GM21576 (cell line): ENCODE measurements around the gene MX2.
"Not testable (repeated sequence)": the region's sequence is repeated elsewhere in the genome, so short reads cannot be mapped to it uniquely, and the experiment has no call there.

Experiments used
- ATAC-seq: cut with Tn5 transposase; IDR thresholded peaks from one replicate; pipeline ENCODE4 v1.9.1; 2021; ENCODE audit warnings: mild to moderate bottlenecking, moderate library complexity; ENCODE audit not compliant: unreplicated experiment

MX2 gene, protein sequence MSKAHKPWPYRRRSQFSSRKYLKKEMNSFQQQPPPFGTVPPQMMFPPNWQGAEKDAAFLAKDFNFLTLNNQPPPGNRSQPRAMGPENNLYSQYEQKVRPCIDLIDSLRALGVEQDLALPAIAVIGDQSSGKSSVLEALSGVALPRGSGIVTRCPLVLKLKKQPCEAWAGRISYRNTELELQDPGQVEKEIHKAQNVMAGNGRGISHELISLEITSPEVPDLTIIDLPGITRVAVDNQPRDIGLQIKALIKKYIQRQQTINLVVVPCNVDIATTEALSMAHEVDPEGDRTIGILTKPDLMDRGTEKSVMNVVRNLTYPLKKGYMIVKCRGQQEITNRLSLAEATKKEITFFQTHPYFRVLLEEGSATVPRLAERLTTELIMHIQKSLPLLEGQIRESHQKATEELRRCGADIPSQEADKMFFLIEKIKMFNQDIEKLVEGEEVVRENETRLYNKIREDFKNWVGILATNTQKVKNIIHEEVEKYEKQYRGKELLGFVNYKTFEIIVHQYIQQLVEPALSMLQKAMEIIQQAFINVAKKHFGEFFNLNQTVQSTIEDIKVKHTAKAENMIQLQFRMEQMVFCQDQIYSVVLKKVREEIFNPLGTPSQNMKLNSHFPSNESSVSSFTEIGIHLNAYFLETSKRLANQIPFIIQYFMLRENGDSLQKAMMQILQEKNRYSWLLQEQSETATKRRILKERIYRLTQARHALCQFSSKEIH

GRCh38 chr21:41361786-41362604, at the start of gene MX2:
Gene MX2 (plus strand): TSS chr21:41362027. CDS start chr21:41376907, 14,880 bp downstream.
- peak; percentile 60 for ATAC-seq

GRCh38 chr21:41313285-41314164, 48.3 kb upstream of the MX2 start:
- ATAC-seq: not testable (repeated sequence)

DNA sequence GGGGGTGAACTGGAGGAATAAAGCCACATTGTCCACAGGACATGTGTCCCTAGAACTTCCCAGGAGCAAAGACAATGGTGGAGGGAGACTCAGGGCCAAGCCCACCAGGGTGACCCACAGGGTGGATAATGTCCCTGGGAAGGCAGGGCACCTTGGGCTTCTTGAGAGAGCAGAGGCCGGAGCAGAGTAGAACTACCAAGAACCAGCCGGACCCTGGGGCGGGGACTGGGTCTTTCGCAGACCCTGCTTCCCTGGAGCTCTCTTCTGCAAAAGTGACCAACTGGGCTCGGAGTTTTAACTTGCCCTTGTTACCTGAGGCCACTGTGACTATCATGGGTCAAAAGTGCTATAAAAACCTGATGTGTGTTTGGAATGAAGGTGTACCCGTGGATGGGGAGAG, 46.1 kb upstream of the MX2 start:
- ATAC-seq: no peak

GRCh38 chr21:41316200-41317062, 45.4 kb upstream of the MX2 start, which contains the start of gene FAM3B:
Gene FAM3B (plus strand): TSS chr21:41316801. CDS start chr21:41316880, 79 bp downstream.
- no peak for ATAC-seq

DNA sequence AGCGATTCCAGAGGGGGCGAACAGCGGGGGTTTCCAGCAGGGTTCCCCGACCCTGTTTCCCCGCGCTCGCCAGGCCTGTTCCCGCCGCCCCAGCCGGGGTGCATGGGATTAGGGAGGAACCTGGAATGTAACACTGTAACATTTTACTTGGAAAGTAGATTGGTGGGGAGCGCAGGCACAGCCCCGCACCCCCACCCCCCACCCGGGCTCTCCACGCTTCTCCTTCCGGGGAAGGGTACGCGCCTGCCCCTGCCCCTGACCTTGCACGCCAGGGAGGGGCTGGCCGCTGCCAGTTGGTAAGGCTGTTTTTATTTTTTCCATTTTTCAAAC, 44.8 kb upstream of the MX2 start:
- no peak for ATAC-seq

DNA sequence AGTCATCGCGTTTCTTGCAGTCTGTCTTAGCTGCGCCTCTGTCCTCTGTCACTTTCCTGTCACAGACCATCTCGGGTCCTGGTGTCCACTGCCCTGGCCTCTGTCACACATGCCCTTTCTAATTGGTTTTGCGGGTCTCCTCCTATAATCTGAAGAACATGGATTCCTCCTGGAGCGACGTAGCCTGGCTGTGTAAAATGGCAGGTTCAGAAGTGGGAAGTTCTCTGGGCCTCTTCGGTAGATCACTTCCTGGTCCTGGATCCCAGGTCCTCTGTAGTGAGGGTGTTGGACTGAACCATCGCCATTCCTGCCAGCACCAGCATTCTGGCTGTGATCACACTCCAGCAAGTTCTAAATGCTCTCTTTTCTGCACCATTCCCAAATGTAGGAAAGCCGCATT, 44.4 kb upstream of the MX2 start:
- no peak for ATAC-seq

DNA sequence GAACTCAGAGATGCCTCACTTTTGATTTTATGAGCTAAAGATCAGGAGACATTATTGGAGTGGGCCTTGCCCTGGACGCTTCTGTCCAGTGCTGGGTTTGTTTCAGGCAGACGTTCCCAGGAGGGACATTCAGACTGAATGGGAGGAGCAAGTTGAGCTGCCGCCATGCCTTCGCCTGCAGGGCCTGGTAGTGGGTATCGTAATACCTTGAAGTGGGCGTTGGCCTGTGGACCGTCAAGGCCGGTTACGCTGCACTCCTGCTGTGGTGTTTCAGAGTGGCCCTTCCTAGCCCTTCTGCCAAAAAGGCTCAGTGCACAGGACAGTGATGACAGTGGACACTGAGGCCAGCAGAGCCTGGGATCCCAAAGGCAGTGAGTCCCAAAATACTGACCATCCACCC, 43.6 kb upstream of the MX2 start:
- ATAC-seq: no peak

GRCh38 chr21:41319273-41319672, 42.6 kb upstream of the MX2 start:
- no peak for ATAC-seq

- no peak for ATAC-seq
Observed at GRCh38 chr21:41321211-41321907, 40.5 kb upstream of the MX2 start.

DNA sequence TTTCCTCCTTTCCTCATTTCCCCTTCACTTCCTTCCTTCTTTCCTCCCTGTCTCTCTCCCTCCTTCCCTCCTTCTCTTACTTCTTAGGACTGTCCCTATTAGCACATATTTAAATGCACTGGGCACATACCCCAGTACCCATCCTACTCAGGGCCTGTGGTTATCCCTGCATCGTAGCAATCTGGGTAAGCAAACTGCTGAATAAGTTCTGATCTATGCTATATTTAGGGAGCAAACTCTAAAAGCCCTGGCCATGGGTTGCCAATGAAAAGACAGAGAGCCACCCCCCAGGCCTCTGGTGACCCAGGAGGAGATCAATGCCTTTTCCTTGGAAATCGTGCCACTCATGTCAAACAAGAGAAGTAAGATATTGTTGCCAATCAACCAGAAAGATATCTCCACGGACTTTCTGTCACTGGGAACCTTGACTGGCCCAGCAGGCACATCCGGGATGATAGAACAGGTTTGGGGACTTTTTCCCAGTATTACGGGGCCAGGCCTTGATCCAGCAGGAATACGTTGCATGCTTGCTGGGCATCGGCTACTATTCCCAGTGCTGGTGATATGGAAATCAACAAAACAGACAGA, 39.8 kb upstream of the MX2 start:
- no peak for ATAC-seq

- ATAC-seq: no peak
Observed at GRCh38 chr21:41322496-41323382, 39.1 kb upstream of the MX2 start.

- ATAC-seq: no peak
Observed at GRCh38 chr21:41325138-41325912, 36.5 kb upstream of the MX2 start.

DNA sequence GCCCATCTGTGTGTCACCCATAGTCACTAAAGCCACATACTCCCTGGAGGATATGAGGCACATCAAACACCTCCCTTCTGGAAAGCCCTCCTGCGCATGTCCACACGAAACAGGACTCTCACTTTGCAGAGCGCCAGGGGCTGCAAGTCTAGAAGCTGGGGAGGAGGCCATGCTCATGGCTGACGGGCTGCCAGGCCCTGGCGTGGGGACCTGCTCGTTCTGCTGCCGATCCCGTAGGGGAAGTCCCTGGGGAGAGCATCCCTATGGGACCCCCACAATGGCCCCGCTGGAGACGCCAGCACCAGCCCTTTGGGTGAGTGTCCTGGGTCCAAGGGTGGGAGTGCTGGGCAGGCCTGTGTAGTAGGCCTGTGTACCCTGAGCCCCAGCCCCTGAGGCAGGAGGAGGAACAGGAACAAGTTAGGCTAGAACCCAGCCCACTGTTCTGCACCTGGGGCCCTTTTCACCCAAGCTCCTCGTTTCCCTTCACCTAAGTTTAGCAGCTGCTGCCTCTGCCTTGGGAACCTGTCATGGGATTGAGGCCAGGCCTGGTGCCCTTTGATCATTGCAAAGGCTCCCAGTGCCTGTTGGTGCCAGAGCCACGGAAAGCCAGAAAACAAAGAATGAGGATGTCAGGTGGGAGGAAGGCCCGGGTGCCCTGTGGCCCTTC, 35.3 kb upstream of the MX2 start:
- ATAC-seq: no peak

DNA sequence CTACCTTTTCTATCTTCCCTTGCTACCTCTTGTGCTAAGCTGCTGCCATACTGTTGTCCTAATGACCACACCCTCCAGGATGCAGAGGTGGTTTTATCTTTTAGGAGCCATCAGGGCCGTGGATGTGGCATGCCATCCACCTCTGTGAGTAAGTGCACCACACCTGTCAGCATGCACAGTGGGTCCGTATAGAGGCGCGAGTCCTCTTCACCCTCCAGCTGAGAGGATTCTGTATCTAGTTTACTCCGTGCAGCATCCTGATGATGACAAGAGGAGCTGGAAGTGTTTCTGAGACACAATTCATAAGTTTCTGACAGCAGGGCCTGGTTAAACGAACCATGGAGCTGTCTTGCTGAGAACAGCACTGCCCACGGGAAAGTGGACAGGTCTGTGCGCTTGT, 34.1 kb upstream of the MX2 start:
- no peak for ATAC-seq

DNA sequence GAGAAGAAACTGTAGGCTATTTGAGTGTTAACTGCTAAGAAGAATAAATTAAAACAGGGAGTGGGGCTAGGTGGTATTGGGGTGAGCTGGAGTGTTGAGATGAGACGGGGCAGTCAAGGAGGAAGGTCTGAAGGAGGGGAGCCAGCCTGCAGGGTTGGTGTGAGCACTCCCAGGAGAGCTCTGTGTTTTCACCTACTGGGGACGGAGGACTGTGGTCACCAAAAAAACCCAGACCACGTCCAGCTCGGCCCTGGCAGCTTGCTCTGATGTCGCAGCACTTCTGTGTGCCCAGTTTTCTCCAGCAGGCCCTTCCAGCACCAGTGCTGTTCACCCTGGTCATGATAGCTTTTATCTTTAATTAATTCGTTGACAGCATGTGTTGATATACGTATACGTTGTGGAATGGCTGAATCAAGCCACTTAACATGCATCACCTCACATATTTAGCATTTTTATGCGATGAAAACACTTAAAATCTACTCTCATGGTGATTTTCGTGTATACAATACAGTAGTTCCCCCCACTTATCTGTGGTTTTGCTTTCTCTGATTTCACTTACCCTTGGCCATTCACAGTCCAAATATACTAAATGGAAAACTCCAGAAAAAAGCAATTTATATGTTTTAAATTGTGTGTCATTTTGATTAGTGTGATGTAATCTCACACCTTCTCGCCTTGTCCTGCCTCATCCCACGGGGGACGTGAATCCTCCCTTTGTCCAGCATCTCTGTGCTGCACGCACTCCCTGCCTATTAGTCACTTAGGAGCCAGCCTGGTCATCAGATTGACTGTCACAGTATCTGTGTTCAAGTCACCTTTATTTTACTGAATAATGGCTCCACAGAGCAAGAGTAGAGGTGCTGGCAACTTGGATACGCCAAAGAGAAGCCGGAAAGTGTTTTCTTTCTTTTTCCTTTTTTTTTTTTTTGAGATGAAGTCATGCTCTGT, 32.9 kb upstream of the MX2 start:
- no peak for ATAC-seq
